HCT116 (cell line): Measurements from ENCODE around the gene AP5M1. TPM values are rescaled to one million over a fixed set of nuclear protein-coding genes. Genes with fewer than 3 reads are reported as not detected.

Source experiments
- ATAC-seq: fragments of 200-7000 bp; cut with Tn5 transposase; 2 replicates; pipeline ENCODE4 v1.9.1; 2020; ENCODE audit warnings: mild to moderate bottlenecking, moderate library complexity
- BruUV-seq: library from RNA; stranded (reverse); fragments of 400-500 nt; replicated peaks from 2 replicates; lab custom pipeline; 2021; lab: Mats Ljungman, UMichigan
- CTCF ChIA-PET: fragments of 300-600 bp; sonication (Branson Sonifier 250); formaldehyde crosslinking; loops from one replicate; lab custom pipeline; 2021; ENCODE audit warnings: antibody characterized with exemption; lab: Charles Lee
- POLR2A ChIA-PET: fragments of 300-600, 350-600 bp; sonication (Branson Sonifier 250); formaldehyde crosslinking; loops from one replicate; lab custom pipeline; 2021; ENCODE audit warnings: antibody characterized with exemption; lab: Charles Lee
- RAD21 ChIA-PET, 2 experiments: fragments of 300-600 bp; sonication (Branson Sonifier 250); formaldehyde crosslinking; loops; one replicate each; lab custom pipeline; 2023; ENCODE audit warnings: low total read pairs in 2 of 2; ENCODE audit not compliant: uncharacterized antibody in 2 of 2, unreplicated experiment in 2 of 2, low non-redundant PET in 1 of 2; lab: Charles Lee
- DNase-seq: peaks from one replicate; pipeline ENCODE4 v3.0.0-alpha.2; 2010; ENCODE audit warnings: low read depth, low spot score
- H2AFZ ChIP-seq: fragments of 200-600 bp; shearing (Covaris generic), sonication (generic); 2 replicates; pipeline ENCODE4 v1.6.1; 2017; ENCODE audit warnings: low read depth, mixed run types, mixed read lengths, antibody characterized with exemption, low read length; ENCODE audit not compliant: poor library complexity, severe bottlenecking
- H3K27ac ChIP-seq: 2 replicates; pipeline ENCODE4 v1.5.1; 2012; ENCODE audit warnings: low read depth, low read length
- H3K27me3 ChIP-seq: fragments of 200-600 bp; sonication (generic); 2 replicates; pipeline ENCODE4 v1.6.1; 2016; ENCODE audit warnings: mixed run types, low read length, mixed read lengths; ENCODE audit not compliant: insufficient read depth
- H3K36me3 ChIP-seq, 2 experiments: fragments of 200-500 bp in 1 of 2; fragments of 200-600 bp in 1 of 2; sonication (Bioruptor generic) in 1 of 2; sonication (generic) in 1 of 2; 2 replicates each; pipeline versions ENCODE4 v1.5.1 to v1.6.1; 2014 to 2016; ENCODE audit warnings: low read length in 2 of 2, inconsistent platforms in 1 of 2, mixed read lengths in 1 of 2, mixed run types in 1 of 2; ENCODE audit not compliant: insufficient read depth in 2 of 2, control insufficient read depth in 1 of 2
- H3K4me1 ChIP-seq, 2 experiments: fragments of 200-600 bp in 1 of 2; sonication (generic) in 1 of 2; 2 replicates each; pipeline versions ENCODE4 v1.5.1 to v1.6.1; 2012 to 2017; ENCODE audit warnings: low read length in 2 of 2, inconsistent platforms in 1 of 2, mild to moderate bottlenecking in 1 of 2, mixed read lengths in 1 of 2, mixed run types in 1 of 2, moderate library complexity in 1 of 2; ENCODE audit not compliant: insufficient read depth in 2 of 2, control insufficient read depth in 1 of 2
- H3K4me2 ChIP-seq: fragments of 200-600 bp; sonication (generic); 2 replicates; pipeline ENCODE4 v1.6.1; 2017; ENCODE audit warnings: mixed run types, low read length, mixed read lengths
- H3K4me3 ChIP-seq, 2 experiments: fragments of 200-600 bp in 1 of 2; sonication (generic) in 1 of 2; replicated peaks in 1 of 2; 2 replicates each; pipeline ENCODE4 v1.5.1; 2011 to 2016; ENCODE audit warnings: low read length in 2 of 2, control low read depth in 1 of 2, low read depth in 1 of 2, mild to moderate bottlenecking in 1 of 2, mixed read lengths in 1 of 2, mixed run types in 1 of 2
- H3K79me2 ChIP-seq: fragments of 200-600 bp; sonication (generic); 2 replicates; pipeline ENCODE4 v1.6.1; 2017; ENCODE audit warnings: mild to moderate bottlenecking, mixed run types, low read length, moderate library complexity, mixed read lengths; ENCODE audit not compliant: insufficient read depth
- H3K9ac ChIP-seq: fragments of 200-600 bp; sonication (generic); 2 replicates; pipeline ENCODE4 v1.6.1; 2016; ENCODE audit warnings: low read length, mixed read lengths
- H3K9me2 ChIP-seq: fragments of 200-600 bp; sonication (generic), shearing (Covaris generic); 2 replicates; pipeline ENCODE4 v1.6.1; 2017; ENCODE audit warnings: mixed run types, mild to moderate bottlenecking, moderate library complexity; ENCODE audit not compliant: insufficient read depth
- H3K9me3 ChIP-seq, 2 experiments: fragments of 200-500 bp in 1 of 2; fragments of 200-600 bp in 1 of 2; sonication (Bioruptor generic) in 1 of 2; sonication (generic) in 1 of 2; 2 replicates each; pipeline ENCODE4 v1.6.1; 2014 to 2017; ENCODE audit warnings: low read length in 2 of 2, mixed read lengths in 2 of 2, inconsistent platforms in 1 of 2, low read depth in 1 of 2, mild to moderate bottlenecking in 1 of 2, mixed run types in 1 of 2, moderate library complexity in 1 of 2; ENCODE audit not compliant: control insufficient read depth in 1 of 2, insufficient read depth in 1 of 2
- H4K20me1 ChIP-seq: fragments of 200-600 bp; sonication (generic), shearing (Covaris generic); 2 replicates; pipeline ENCODE4 v1.6.1; 2017; ENCODE audit warnings: mixed run types, mild to moderate bottlenecking, moderate library complexity; ENCODE audit not compliant: insufficient read depth
- CTCF ChIP-seq, 3 experiments: fragments of 200-600 bp in 1 of 3; sonication (generic) in 1 of 3; IDR thresholded peaks in 2 of 3; conservative IDR thresholded peaks in 1 of 3; 2 replicates each; pipeline ENCODE4 v1.5.1; 2012 to 2017; ENCODE audit warnings: low read depth in 2 of 3, low read length in 2 of 3, antibody characterized with exemption in 1 of 3, borderline replicate concordance in 1 of 3, control low read depth in 1 of 3, mild to moderate bottlenecking in 1 of 3, mixed read lengths in 1 of 3, mixed run types in 1 of 3, moderate library complexity in 1 of 3; ENCODE audit not compliant: insufficient read depth in 1 of 3
- JUND ChIP-seq: IDR thresholded peaks from 2 replicates; pipeline ENCODE4 v1.6.1; 2012
- MAX ChIP-seq: IDR thresholded peaks from 2 replicates; pipeline ENCODE4 v1.6.1; 2012
- POLR2A ChIP-seq: IDR thresholded peaks from 2 replicates; pipeline ENCODE4 v1.7.0; 2011; ENCODE audit warnings: borderline replicate concordance; ENCODE audit not compliant: insufficient read depth, insufficient read length; ENCODE audit errors: extremely low read depth
- POLR2AphosphoS5 ChIP-seq: IDR thresholded peaks from 2 replicates; pipeline ENCODE4 v1.6.1; 2011; ENCODE audit warnings: mild to moderate bottlenecking, low read depth, low read length, moderate library complexity
- RAD21 ChIP-seq: IDR thresholded peaks from 2 replicates; pipeline ENCODE4 v1.6.1; 2012; ENCODE audit warnings: low read depth, mild to moderate bottlenecking
- REST ChIP-seq: IDR thresholded peaks from 2 replicates; pipeline ENCODE4 v1.6.1; 2012; ENCODE audit warnings: low read depth
- SIN3A ChIP-seq: IDR thresholded peaks from 2 replicates; pipeline ENCODE4 v1.6.1; 2012; ENCODE audit warnings: low read depth
- SRF ChIP-seq: IDR thresholded peaks from 2 replicates; pipeline ENCODE4 v1.6.1; 2012; ENCODE audit warnings: low read depth
- TCF7L2 ChIP-seq: IDR thresholded peaks from 2 replicates; pipeline ENCODE4 v1.7.0; 2011; ENCODE audit warnings: borderline replicate concordance, inconsistent platforms; ENCODE audit not compliant: insufficient read depth, insufficient read length; ENCODE audit errors: extremely low read depth
- YY1 ChIP-seq: IDR thresholded peaks from 2 replicates; pipeline ENCODE4 v1.6.1; 2011; ENCODE audit warnings: low read length, low read depth, moderate library complexity, mild to moderate bottlenecking; ENCODE audit not compliant: insufficient replicate concordance; ENCODE audit errors: extremely low read depth
- ZBTB33 ChIP-seq: IDR thresholded peaks from 2 replicates; pipeline ENCODE4 v1.6.1; 2011; ENCODE audit warnings: mild to moderate bottlenecking, low read length, moderate library complexity; ENCODE audit not compliant: insufficient replicate concordance; ENCODE audit errors: extremely low read depth
- ZNF274 ChIP-seq: fragments of 200-500 bp; sonication (Bioruptor generic); IDR thresholded peaks from 2 replicates; pipeline ENCODE4 v1.6.1; 2014; ENCODE audit warnings: mild to moderate bottlenecking, low read depth, low read length, inconsistent platforms
- intact Hi-C: fragments of 100-400 bp; cut with micrococcal nuclease; formaldehyde crosslinking; loops from 2 replicates; pipeline ENCODE4 v1.10.0; 2022
- total RNA-seq: library from RNA; stranded (reverse); gene quantifications from one replicate; pipeline ENCODE4 v1.2.1, GENCODE V29; 2021; ENCODE audit not compliant: unreplicated experiment

The AP5M1 gene
- total RNA-seq, 1 experiment from 2014 or later, result 25.3 TPM

- Histone ChIP-seq H3K79me2 (peaks cover 91% of the 10 kb centered on the region), H3K27ac (no peak overlapping the region), H4K20me1 (no peaks in the 10 kb centered on the region; the same call in 1 of the 2 replicates)
- TF ChIP-seq JUND, result no peak
- TF ChIP-seq POLR2A, result no peak
- TF ChIP-seq POLR2AphosphoS5, result no peak
- no peak for TF ChIP-seq SIN3A
- no peak for TF ChIP-seq YY1
- TF ChIP-seq RAD21, result no peak
- no peak for TF ChIP-seq ZNF274
- TF ChIP-seq MAX, result no peak
- no peak for TF ChIP-seq REST
- no peak for TF ChIP-seq TCF7L2
- TF ChIP-seq CTCF (IDR thresholded peaks at IDR 0.05 in 2 of 3, conservative IDR thresholded peaks at IDR 0.05 in 1 of 3; ENCODE audit: borderline replicate concordance in 1 of 3, insufficient read depth in 1 of 3, low read depth in 2 of 3, low read length in 2 of 3), result no peak
- TF ChIP-seq ZBTB33, result no peak
- TF ChIP-seq SRF, result no peak
- TF ChIP-seq, all 23 proteins: peak for 0
- Histone ChIP-seq H3K4me1 (peaks cover 13 to 14% of the 10 kb centered on the region in 2 experiments; a peak in 3 of 4 replicates), H3K27me3 (no peaks in the 10 kb centered on the region), H3K9me2 (no peaks in the 10 kb centered on the region), H3K4me3 (no peak overlapping the region), H3K9me3 (no peaks in the 10 kb centered on the region), H3K4me2 (no peak overlapping the region), H3K9ac (no peak overlapping the region), H2AFZ (no peak overlapping the region), H3K36me3 (no peaks in the 10 kb centered on the region)
- RAD21 ChIA-PET, result no interaction called here
- no peak for ATAC-seq
- no peak for DNase-seq
- BruUV-seq, result no TSS peak
- intact Hi-C loops, result no loop called here
- CTCF ChIA-PET, result no interaction called here
- POLR2A ChIA-PET, result no interaction called here
Observed at GRCh38 chr14:57262117-57262516, 6.7 kb upstream of the AP5M1 start.
